Measurements from ENCODE around the gene LURAP1L.

LURAP1L gene

DNA sequence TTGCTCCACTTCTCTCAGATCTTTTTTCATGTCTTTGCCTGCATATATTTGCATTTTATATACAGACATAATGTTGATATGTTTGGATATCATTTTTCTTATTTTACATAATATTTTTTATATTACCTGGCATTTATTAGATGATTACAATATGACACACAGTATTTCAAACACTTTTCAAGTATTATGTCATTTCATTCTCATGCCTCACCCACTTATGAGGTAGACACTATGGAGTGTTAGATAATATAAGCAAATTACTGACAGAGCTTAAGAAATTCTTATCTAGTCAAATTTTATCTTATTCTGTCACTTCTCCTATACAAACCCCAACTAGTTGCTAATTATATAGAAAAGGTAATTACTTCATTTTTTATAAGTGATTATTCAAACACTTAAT, 11.1 kb downstream of the LURAP1L start:
- Mint-ChIP-seq H3K9me3 (ENCODE audit: low read depth) (peaks cover 13% of the 10 kb centered on the region), H3K27ac (no peak overlapping the region), H3K4me1 (ENCODE audit: low read depth) (no peaks in the 10 kb centered on the region), H3K36me3 (no peaks in the 10 kb centered on the region), H3K27me3 (no peaks in the 10 kb centered on the region), H3K4me3 (no peak overlapping the region)

DNA sequence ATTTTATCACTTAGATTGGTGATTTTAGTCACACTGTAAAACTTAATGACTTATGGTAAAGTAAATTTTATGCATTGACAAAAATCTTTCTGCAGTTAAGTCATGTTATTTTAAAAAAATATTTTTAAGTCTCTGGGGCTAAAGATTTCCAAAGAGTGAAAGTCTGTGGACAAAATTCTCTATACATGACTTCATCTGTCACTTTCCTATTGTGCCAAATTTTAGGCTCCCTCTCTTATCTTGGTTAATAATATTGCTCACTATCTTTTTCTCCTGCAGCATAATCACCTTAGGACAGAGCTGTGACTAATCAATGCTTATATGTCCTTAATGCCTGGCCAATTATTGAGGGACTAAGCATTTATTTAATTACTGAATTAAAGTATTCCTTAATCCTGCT, 15.2 kb downstream of the LURAP1L start:
- H3K4me3 Mint-ChIP-seq = no peak overlapping the region

DNA sequence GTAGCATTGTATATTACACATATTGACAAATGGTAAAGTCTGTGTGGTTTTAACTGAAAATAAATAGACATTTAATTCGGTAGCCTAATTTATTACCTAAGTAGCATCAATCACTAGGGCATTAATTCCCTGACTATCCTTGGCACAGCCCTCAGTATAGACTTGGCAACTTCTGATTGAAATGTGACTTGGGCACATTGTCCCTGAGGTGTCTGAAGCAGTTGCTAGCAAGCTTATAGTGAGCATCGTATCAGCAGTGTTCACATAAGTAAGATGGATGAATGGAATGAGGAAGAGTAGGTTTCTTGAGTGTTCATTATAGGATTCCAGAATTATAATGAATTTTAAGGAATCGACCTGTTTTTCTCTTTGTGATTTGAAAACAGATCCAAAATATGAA, 16.1 kb downstream of the LURAP1L start:
- Mint-ChIP-seq H3K27ac (no peak overlapping the region), H3K9me3 (ENCODE audit: low read depth) (no peaks in the 10 kb centered on the region), H3K36me3 (no peaks in the 10 kb centered on the region), H3K4me1 (ENCODE audit: low read depth) (no peaks in the 10 kb centered on the region), H3K4me3 (no peak overlapping the region), H3K27me3 (no peaks in the 10 kb centered on the region)

More for the DNA sequence above, 15.2 kb downstream of the LURAP1L start:
- no peaks in the 10 kb centered on the region for H3K4me1 Mint-ChIP-seq (ENCODE audit: low read depth)
- no peaks in the 10 kb centered on the region for H3K27me3 Mint-ChIP-seq
- peaks cover 4% of the 10 kb centered on the region for H3K9me3 Mint-ChIP-seq (ENCODE audit: low read depth)
- no peaks in the 10 kb centered on the region for H3K36me3 Mint-ChIP-seq
- H3K27ac Mint-ChIP-seq = no peak overlapping the region

DNA sequence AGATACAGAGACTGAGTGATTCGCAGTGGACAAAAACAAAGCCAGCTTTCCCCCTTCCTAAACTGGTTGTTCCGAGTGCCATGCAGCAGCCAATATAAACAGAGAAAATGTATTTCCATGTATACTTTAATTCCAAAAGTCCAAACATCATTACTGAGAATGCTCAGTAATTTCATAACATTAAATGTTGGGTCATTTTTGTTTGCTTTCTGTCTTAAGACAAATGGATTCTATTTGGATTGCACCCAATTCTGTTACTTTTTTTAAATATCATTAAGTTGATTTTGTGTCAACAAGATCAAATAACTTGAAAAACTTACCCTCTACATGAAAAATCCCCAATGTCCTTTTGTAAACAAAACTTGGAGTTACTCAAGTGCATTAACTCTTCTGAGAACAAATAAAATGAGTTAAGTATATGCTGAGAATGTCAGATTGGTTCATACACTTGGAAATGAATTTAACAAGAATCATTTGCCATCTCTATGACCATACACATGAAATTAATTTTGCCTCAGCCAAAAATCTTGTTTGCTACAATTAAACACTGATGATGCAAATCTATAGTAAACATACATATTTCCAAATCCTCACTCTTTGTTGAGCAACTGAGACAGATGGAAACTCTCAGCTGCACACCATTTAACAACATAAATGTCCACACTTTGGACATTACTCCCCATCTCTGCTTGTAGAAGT, 19.4 kb downstream of the LURAP1L start:
- Mint-ChIP-seq H3K36me3 (no peaks in the 10 kb centered on the region), H3K27ac (no peak overlapping the region), H3K4me3 (no peak overlapping the region), H3K4me1 (ENCODE audit: low read depth) (no peaks in the 10 kb centered on the region), H3K27me3 (no peaks in the 10 kb centered on the region), H3K9me3 (ENCODE audit: low read depth) (no peaks in the 10 kb centered on the region)

DNA sequence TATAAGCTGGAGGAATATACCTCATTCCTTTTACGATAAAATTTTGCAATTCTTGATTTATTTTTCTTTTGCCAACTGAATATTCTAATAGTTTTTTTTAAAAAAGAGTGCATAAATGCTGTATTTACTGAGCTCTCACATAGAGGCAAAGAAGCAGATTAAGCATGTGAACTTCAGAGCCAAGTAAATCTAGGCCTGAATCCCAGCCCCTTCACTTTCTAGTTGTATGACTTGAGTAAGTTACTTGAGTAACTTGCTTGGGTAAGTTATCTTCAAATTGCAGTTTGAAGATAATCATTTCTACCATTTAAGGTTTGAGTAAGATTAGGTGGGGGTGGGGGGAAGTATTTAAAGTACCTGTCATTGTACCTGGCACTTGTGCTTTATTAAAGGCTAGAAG, 21.8 kb downstream of the LURAP1L start:
- Mint-ChIP-seq H3K4me1 (ENCODE audit: low read depth) (no peaks in the 10 kb centered on the region), H3K27ac (no peak overlapping the region), H3K4me3 (no peak overlapping the region), H3K27me3 (no peaks in the 10 kb centered on the region), H3K36me3 (no peaks in the 10 kb centered on the region), H3K9me3 (ENCODE audit: low read depth) (no peaks in the 10 kb centered on the region)

DNA sequence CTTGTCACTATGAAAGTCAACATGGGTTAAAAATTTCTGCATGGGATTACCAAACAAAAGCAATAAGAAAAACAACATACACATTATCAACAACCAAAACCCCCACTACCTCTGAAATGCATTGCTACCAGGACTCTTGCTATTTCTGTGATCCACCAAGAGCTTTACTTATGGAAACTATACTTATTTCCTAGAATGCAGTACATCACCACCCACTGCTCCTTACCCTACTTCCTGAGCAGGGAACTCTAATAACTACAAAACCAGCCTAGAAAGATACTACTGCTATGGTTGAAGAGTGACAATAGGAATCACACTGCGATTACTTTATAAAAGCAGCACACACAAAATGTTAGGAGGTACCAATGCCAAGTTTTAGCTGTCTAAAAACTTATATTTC, 22.2 kb downstream of the LURAP1L start:
- H3K4me3 Mint-ChIP-seq = no peak overlapping the region
- H3K4me1 Mint-ChIP-seq (ENCODE audit: low read depth) = no peaks in the 10 kb centered on the region
- H3K36me3 Mint-ChIP-seq = no peaks in the 10 kb centered on the region
- no peaks in the 10 kb centered on the region for H3K9me3 Mint-ChIP-seq (ENCODE audit: low read depth)
- no peaks in the 10 kb centered on the region for H3K27me3 Mint-ChIP-seq
- H3K27ac Mint-ChIP-seq = no peak overlapping the region

DNA sequence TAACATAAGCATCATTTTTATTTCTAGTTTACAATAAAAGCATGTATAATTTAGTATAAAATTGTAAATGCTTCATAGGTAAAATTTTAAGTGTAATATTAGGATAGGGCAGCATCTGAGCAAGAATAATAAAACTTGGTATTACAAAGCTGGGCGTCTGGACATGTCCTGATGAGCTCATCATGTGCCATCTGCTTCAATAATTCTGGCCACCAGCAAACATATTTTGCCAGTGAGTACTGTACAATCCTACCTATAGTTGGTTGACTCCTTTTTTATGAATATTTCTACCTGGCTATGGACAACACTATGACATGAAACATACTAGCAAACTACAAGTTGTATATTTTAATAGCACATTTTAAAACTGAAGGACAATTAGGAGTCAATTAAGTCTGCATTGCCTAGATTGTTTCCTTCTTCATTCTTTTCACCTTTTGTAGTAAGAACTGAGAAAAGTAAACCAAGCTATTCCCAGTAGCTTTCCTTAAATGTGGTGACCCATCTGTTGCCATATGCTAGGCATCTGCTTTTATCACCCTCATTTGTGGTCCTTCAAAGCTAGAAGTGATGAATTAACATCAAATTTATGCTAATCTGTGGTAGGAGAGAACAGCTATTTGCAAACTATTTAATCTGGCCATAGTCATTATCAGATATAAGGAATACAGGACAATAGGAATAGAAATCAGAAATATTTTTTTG, 23.4 kb downstream of the LURAP1L start:
- Mint-ChIP-seq H3K9me3 (ENCODE audit: low read depth) (no peaks in the 10 kb centered on the region), H3K27ac (no peak overlapping the region), H3K27me3 (no peaks in the 10 kb centered on the region), H3K4me3 (no peak overlapping the region), H3K4me1 (ENCODE audit: low read depth) (no peaks in the 10 kb centered on the region), H3K36me3 (no peaks in the 10 kb centered on the region)

DNA sequence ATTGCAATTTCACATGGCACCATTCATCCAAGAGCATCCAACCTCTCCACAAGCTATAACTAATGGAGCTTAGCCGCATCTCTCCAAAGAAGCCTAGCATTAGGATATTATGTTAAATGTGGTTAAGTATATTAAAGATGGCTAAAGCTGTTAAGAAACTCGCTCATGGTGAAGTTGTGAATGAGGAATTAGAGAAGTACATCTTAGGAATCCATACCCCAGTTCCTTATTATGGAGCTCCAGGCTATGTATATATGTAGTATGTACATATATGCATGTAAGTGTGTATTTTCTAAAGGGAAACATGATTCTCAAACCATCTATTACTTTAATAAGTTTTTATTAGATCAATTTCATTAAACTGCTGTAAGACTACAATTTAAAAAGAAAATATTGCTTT, 26.4 kb downstream of the LURAP1L start:
- no peaks in the 10 kb centered on the region for H3K4me1 Mint-ChIP-seq (ENCODE audit: low read depth)
- H3K27me3 Mint-ChIP-seq = no peaks in the 10 kb centered on the region
- no peaks in the 10 kb centered on the region for H3K36me3 Mint-ChIP-seq
- H3K27ac Mint-ChIP-seq = no peak overlapping the region
- H3K4me3 Mint-ChIP-seq = no peak overlapping the region
- no peaks in the 10 kb centered on the region for H3K9me3 Mint-ChIP-seq (ENCODE audit: low read depth)

DNA sequence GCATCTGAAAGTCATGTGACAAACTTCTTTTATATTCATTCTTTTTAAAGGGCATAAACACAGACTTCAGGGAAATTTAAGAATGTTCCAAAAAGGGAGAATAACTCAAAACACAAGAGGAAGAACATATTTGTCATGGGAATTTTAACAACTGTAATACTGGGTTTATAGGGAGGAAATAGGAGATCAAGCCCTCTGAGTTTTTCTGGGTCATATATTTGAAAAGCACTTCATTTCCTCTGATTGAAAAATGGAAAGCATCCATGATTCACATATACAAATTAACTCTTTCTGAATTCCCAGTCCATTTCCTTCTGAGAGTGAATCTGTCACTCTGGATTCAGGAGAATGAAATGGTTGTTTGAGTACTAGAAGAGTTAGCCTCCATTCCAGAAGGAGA, 26.8 kb downstream of the LURAP1L start:
- no peaks in the 10 kb centered on the region for H3K27me3 Mint-ChIP-seq
- H3K4me1 Mint-ChIP-seq (ENCODE audit: low read depth) = no peaks in the 10 kb centered on the region
- no peak overlapping the region for H3K4me3 Mint-ChIP-seq
- H3K36me3 Mint-ChIP-seq = no peaks in the 10 kb centered on the region
- H3K27ac Mint-ChIP-seq = no peak overlapping the region
- no peaks in the 10 kb centered on the region for H3K9me3 Mint-ChIP-seq (ENCODE audit: low read depth)

DNA sequence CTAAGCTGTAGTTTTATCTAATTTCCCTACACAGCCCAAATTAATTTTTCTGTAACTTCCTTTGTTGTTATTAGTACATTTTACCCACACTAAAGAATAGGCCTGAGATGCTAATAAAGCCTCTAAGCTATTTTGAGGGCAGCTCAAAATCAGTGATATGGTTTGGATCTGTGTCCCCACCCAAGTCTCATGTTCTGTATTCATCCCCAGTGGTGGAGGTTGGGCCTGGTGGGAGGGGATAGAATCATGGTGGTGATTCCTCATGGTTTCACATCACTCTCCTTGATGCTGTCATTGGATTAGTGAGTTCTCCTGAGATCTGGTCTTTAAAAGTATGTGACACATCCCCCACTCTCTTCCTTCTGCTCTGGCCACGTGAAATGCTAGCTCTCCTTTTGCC, 27.3 kb downstream of the LURAP1L start:
- no peaks in the 10 kb centered on the region for H3K4me1 Mint-ChIP-seq (ENCODE audit: low read depth)
- no peaks in the 10 kb centered on the region for H3K27me3 Mint-ChIP-seq

DNA sequence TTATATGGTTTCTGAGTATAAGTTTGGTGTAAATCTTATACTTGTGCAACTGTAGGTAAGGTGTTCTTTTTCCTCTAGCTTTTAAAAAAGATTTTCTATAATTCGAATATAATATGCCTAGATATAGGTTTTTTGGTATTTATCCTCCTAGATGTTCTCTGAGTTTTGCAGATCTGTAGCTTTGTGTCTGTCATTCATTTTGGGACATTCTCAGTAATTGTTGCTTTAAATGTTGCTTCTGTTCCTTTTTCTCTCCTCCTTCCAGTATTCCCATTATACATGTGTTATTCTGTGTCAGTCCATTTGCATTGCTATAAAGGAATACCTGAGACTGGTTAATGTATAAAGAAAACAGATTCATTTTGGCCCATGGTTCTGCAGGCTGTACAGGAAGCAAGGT, 33.7 kb downstream of the LURAP1L start:
- no peak overlapping the region for H3K4me3 Mint-ChIP-seq
- H3K36me3 Mint-ChIP-seq = no peaks in the 10 kb centered on the region
- no peaks in the 10 kb centered on the region for H3K4me1 Mint-ChIP-seq (ENCODE audit: low read depth)
- H3K9me3 Mint-ChIP-seq (ENCODE audit: low read depth) = peaks cover 3% of the 10 kb centered on the region
- H3K27ac Mint-ChIP-seq = no peak overlapping the region
- peaks cover 1% of the 10 kb centered on the region for H3K27me3 Mint-ChIP-seq

More for the DNA sequence above, 27.3 kb downstream of the LURAP1L start:
- H3K9me3 Mint-ChIP-seq (ENCODE audit: low read depth) = no peaks in the 10 kb centered on the region
- no peak overlapping the region for H3K27ac Mint-ChIP-seq
- H3K4me3 Mint-ChIP-seq = no peak overlapping the region
- no peaks in the 10 kb centered on the region for H3K36me3 Mint-ChIP-seq

DNA sequence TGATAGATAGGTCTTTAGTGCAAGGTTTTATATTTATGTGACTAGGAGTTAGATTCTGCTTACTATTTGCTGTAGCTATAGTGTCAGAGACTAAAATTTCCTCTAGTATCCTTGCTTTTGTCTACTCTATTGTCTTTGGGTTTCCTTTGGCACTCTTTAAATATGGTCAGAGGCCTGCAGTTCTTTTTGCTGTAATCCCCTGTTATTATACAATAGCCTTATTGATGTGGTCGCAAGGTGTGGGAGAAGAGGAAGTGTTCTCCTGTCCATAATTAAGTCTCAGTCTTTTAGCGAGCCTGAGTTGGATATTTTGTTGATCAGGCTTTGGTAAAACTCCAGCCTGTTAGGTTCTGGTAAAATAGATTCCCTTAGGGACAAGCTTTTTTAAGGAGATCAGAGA, 34.9 kb downstream of the LURAP1L start:
- no peaks in the 10 kb centered on the region for H3K4me1 Mint-ChIP-seq (ENCODE audit: low read depth)
- no peaks in the 10 kb centered on the region for H3K36me3 Mint-ChIP-seq
- H3K27ac Mint-ChIP-seq = no peak overlapping the region
- H3K9me3 Mint-ChIP-seq (ENCODE audit: low read depth) = peaks cover 3% of the 10 kb centered on the region
- H3K4me3 Mint-ChIP-seq = no peak overlapping the region
- H3K27me3 Mint-ChIP-seq = peaks cover 1% of the 10 kb centered on the region

DNA sequence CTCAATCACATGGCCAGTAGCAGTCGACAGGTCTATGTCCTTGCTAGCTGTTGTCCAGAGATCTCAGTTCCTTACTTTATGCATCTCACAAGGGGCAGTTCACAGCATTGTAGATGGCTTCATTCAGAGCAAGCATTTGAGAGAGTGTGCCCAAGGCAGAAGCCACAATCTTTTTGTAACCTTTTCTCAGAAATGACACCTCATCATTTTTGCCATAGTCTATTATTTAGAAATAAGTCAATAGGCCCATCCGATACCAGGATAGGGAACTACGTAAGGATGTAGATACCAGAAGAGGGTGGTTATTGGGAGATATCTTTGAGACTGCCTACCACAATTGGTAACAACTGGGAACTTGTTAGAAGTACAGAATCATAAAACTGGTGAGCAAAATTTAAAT, 37.1 kb downstream of the LURAP1L start:
- H3K36me3 Mint-ChIP-seq = no peaks in the 10 kb centered on the region
- H3K9me3 Mint-ChIP-seq (ENCODE audit: low read depth) = peaks cover 3% of the 10 kb centered on the region
- no peak overlapping the region for H3K4me3 Mint-ChIP-seq
- no peak overlapping the region for H3K27ac Mint-ChIP-seq
- H3K27me3 Mint-ChIP-seq = peaks cover 1% of the 10 kb centered on the region
- H3K4me1 Mint-ChIP-seq (ENCODE audit: low read depth) = no peaks in the 10 kb centered on the region

DNA sequence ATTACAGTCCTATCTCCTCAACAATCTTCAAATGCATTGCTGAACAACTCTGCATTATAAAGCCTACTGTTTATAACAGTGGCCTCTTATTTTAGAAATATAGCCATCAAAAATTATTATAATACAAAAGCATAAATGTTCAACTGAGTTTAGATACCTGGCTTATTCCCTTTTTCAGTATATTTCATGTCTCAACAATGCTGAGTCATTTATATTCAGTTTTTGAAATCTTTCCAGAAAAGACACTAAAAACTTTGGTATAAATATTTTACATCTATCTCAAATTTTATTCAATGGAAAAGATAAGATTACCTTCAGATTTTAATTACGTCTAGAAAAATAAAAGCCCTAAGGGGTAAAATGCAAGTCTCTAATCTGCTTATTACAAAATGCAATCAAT, 37.9 kb downstream of the LURAP1L start:
- H3K9me3 Mint-ChIP-seq (ENCODE audit: low read depth) = peaks cover 1% of the 10 kb centered on the region
- H3K36me3 Mint-ChIP-seq = no peaks in the 10 kb centered on the region
- H3K27ac Mint-ChIP-seq = no peak overlapping the region
- no peaks in the 10 kb centered on the region for H3K4me1 Mint-ChIP-seq (ENCODE audit: low read depth)
- no peak overlapping the region for H3K4me3 Mint-ChIP-seq
- peaks cover 1% of the 10 kb centered on the region for H3K27me3 Mint-ChIP-seq

DNA sequence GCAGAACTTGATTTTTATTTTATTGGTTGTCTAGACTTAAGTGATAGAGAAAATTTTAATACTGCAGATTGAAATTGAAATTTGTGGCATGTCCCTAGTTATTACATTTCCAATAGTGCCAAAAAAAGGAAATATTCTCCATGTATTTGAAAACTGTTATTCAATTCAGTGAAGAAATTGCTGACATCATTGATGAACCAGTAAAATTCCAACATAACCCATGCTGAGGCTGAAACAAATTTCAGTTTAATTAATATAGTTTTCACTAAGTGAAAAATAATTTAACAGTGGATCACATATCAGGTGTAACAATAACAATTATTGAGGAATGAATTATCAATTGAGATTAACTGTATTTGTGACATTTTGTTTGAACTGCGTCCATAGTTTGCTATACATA, 38.7 kb downstream of the LURAP1L start:
- Mint-ChIP-seq H3K4me1 (ENCODE audit: low read depth) (no peaks in the 10 kb centered on the region), H3K27ac (no peak overlapping the region)

More for the DNA sequence above, 38.7 kb downstream of the LURAP1L start:
- Mint-ChIP-seq H3K36me3 (no peaks in the 10 kb centered on the region), H3K27me3 (peaks cover 1% of the 10 kb centered on the region), H3K4me3 (no peak overlapping the region), H3K9me3 (ENCODE audit: low read depth) (no peaks in the 10 kb centered on the region)

Measured in activated naive CD8-positive, alpha-beta T cell (primary cell).